Thyroid gland (tissue), 4 donors: ENCODE results near the gene ENTHD1. TPM values are rescaled to one million over a fixed set of nuclear protein-coding genes. Genes with fewer than 3 reads are reported as not detected.

Experiments
- DNase-seq, 2 donors: peaks; one replicate each; pipeline ENCODE4 v3.0.0-alpha.2; 2019
- H3K27ac ChIP-seq, 3 donors: fragments of 200-600 bp; sonication (generic); 1 replicate in 2 of 3; 2 replicates in 1 of 3; pipeline ENCODE4 v1.5.1; 2016 to 2019; ENCODE audit warnings: mild to moderate bottlenecking in 1 of 3, moderate library complexity in 1 of 3
- H3K27me3 ChIP-seq: fragments of 200-600 bp; sonication (generic); one replicate; pipeline ENCODE4 v1.5.1; 2019
- H3K36me3 ChIP-seq, 2 donors: fragments of 200-600 bp; sonication (generic); one replicate each; pipeline ENCODE4 v1.5.1; 2016 to 2019
- H3K4me1 ChIP-seq, 2 donors: fragments of 200-600 bp; sonication (generic); one replicate each; pipeline ENCODE4 v1.5.1; 2017 to 2019
- H3K4me3 ChIP-seq, 3 donors: fragments of 200-600 bp; sonication (generic); replicated peaks in 1 of 3; 1 replicate in 2 of 3; 2 replicates in 1 of 3; pipeline ENCODE4 v1.5.1; 2016; ENCODE audit warnings: mild to moderate bottlenecking in 1 of 3
- H3K9me3 ChIP-seq: fragments of 200-600 bp; sonication (generic); one replicate; pipeline ENCODE4 v1.5.1; 2017
- CTCF ChIP-seq, 6 experiments: fragments of 200-600 bp in 3 of 6; fragments of 450-650 bp in 3 of 6; sonication (generic) in 3 of 6; IDR thresholded peaks; one replicate each; pipeline ENCODE4 v1.5.1; 2016 to 2019; ENCODE audit warnings: antibody characterized with exemption in 6 of 6, mild to moderate bottlenecking in 2 of 6, inconsistent platforms in 1 of 6, moderate library complexity in 1 of 6
- POLR2A ChIP-seq, 2 donors: fragments of 450-650 bp; IDR thresholded peaks; one replicate each; pipeline ENCODE4 v1.6.1; 2017; ENCODE audit warnings: antibody characterized with exemption in 2 of 2, mild to moderate bottlenecking in 2 of 2, moderate library complexity in 1 of 2
- WGBS, 2 donors: methylation state at CpG; one replicate each; pipeline ENCODE4 v1.1.5; 2017; 5-methylcytosine and 5-hydroxymethylcytosine counted together
- intact Hi-C: fragments of 100-400 bp; cut with DNase I; formaldehyde crosslinking; loops from one replicate; pipeline ENCODE4 v1.15.1; 2023
- total RNA-seq, 4 donors: library from RNA; depleted of rRNA; stranded (reverse); fragments of >200 nt; gene quantifications; one replicate each; pipeline ENCODE4 v1.2.3, GENCODE V29; 2016

Gene ENTHD1
- total RNA-seq, 4 donors from 2014 or later, result 1.3 TPM; not detected in 3

- Histone ChIP-seq H3K4me3 (no peak overlapping the region), H3K9me3 (no peaks in the 10 kb centered on the region), H3K4me1 (peaks cover 9 to 11% of the 10 kb centered on the region in 2 donors), H3K27me3 (no peaks in the 10 kb centered on the region), H3K27ac (no peak overlapping the region), H3K36me3 (no peaks in the 10 kb centered on the region)
- intact Hi-C loops, result no loop called here
- 73 to 90% methylated on average over 4 of the region's 4 CpGs for WGBS, 2 donors
- no peak for DNase-seq
- TF ChIP-seq CTCF (IDR thresholded peaks at IDR 0.05) (no peak), POLR2A (IDR thresholded peaks at IDR 0.05) (no peak)
Observed at GRCh38 chr22:39928536-39929520, 35.3 kb upstream of the ENTHD1 start.

- H3K36me3 ChIP-seq, result no peaks in the 10 kb centered on the region
- WGBS, 2 donors, result 73 to 77% methylated on average over 7 of the region's 7 CpGs
- DNase-seq, result no peak
Observed at GRCh38 chr22:39927544-39927943, 34.0 kb upstream of the ENTHD1 start.

GRCh38 chr22:39926753-39927152, 33.2 kb upstream of the ENTHD1 start:
- 82 to 85% methylated on average over 5 of the region's 5 CpGs for WGBS, 2 donors
- Histone ChIP-seq H3K4me1 (peaks cover 7 to 8% of the 10 kb centered on the region in 2 donors), H3K4me3 (no peak overlapping the region), H3K27ac (no peak overlapping the region), H3K9me3 (no peaks in the 10 kb centered on the region), H3K27me3 (no peaks in the 10 kb centered on the region), H3K36me3 (no peaks in the 10 kb centered on the region)
- no peak for TF ChIP-seq CTCF (IDR thresholded peaks at IDR 0.05)
- TF ChIP-seq POLR2A (IDR thresholded peaks at IDR 0.05), result no peak
- intact Hi-C loops, result no loop called here
- no peak for DNase-seq

More at GRCh38 chr22:39927544-39927943, 34.0 kb upstream of the ENTHD1 start:
- H3K4me1 ChIP-seq, result peaks cover 7 to 8% of the 10 kb centered on the region in 2 donors
- no peak overlapping the region for H3K4me3 ChIP-seq
- H3K27me3 ChIP-seq, result no peaks in the 10 kb centered on the region
- H3K9me3 ChIP-seq, result no peaks in the 10 kb centered on the region
- H3K27ac ChIP-seq, result no peak overlapping the region
- intact Hi-C loops, result no loop called here
- no peak for TF ChIP-seq CTCF (IDR thresholded peaks at IDR 0.05)
- TF ChIP-seq POLR2A (IDR thresholded peaks at IDR 0.05), result no peak

GRCh38 chr22:39925909-39926679, 32.5 kb upstream of the ENTHD1 start:
- 71 to 76% methylated on average over 8 of the region's 8 CpGs for WGBS, 2 donors
- peaks cover 11 to 12% of the 10 kb centered on the region in 2 donors for H3K4me1 ChIP-seq
- intact Hi-C loops, result no loop called here
- TF ChIP-seq POLR2A (IDR thresholded peaks at IDR 0.05) (no peak), CTCF (IDR thresholded peaks at IDR 0.05) (no peak)
- no peaks in the 10 kb centered on the region for H3K9me3 ChIP-seq
- H3K27me3 ChIP-seq, result no peaks in the 10 kb centered on the region
- DNase-seq, result no peak
- no peak overlapping the region for H3K27ac ChIP-seq
- no peaks in the 10 kb centered on the region for H3K36me3 ChIP-seq
- H3K4me3 ChIP-seq, result no peak overlapping the region
